CD14-positive monocyte (primary cell): Measurements from ENCODE around the gene GTF2I. TPM values are rescaled to one million over a fixed set of nuclear protein-coding genes. Genes with fewer than 3 reads are reported as not detected.

Experiments
- DNase-seq, 3 donors: peaks; one replicate each; pipeline ENCODE4 v3.0.0-alpha.2; 2011 to 2022
- H2AFZ ChIP-seq: 2 replicates; pipeline ENCODE4 v1.6.0; 2012; ENCODE audit warnings: mild to moderate bottlenecking, low read depth, low read length, inconsistent platforms; ENCODE audit not compliant: insufficient read depth, poor library complexity, severe bottlenecking
- H3K27ac ChIP-seq, 2 donors: 1 replicate in 1 of 2; 2 replicates in 1 of 2; pipeline ENCODE4 v1.5.1; 2012 to 2013; ENCODE audit warnings: low read length in 2 of 2, control low read depth in 1 of 2, inconsistent platforms in 1 of 2, low read depth in 1 of 2, mild to moderate bottlenecking in 1 of 2
- H3K27me3 ChIP-seq, 2 donors: one replicate each; pipeline versions ENCODE4 v1.6.0 to v1.6.1; 2011 to 2013; ENCODE audit warnings: low read length in 2 of 2; ENCODE audit not compliant: control insufficient read depth in 2 of 2, insufficient read depth in 2 of 2
- H3K36me3 ChIP-seq, 2 donors: replicated peaks in 1 of 2; 1 replicate in 1 of 2; 2 replicates in 1 of 2; pipeline versions ENCODE4 v1.5.1 to v1.6.1; 2012 to 2013; ENCODE audit warnings: low read length in 2 of 2, control low read depth in 1 of 2, inconsistent platforms in 1 of 2, mild to moderate bottlenecking in 1 of 2; ENCODE audit not compliant: insufficient read depth in 2 of 2, control insufficient read depth in 1 of 2
- H3K4me1 ChIP-seq, 2 donors: 1 replicate in 1 of 2; 2 replicates in 1 of 2; pipeline versions ENCODE4 v1.5.1 to v1.6.1; 2012 to 2013; ENCODE audit warnings: low read length in 2 of 2, control low read depth in 1 of 2, inconsistent platforms in 1 of 2, mild to moderate bottlenecking in 1 of 2, moderate library complexity in 1 of 2; ENCODE audit not compliant: insufficient read depth in 2 of 2, control insufficient read depth in 1 of 2
- H3K4me2 ChIP-seq: replicated peaks from 2 replicates; pipeline ENCODE3; 2012; ENCODE audit warnings: low read length, moderate library complexity, mild to moderate bottlenecking; ENCODE audit not compliant: poor library complexity, severe bottlenecking; ENCODE audit errors: extremely low read depth
- H3K4me3 ChIP-seq, 3 experiments: fragments of 200-600 bp in 1 of 3; sonication (generic) in 1 of 3; replicated peaks in 1 of 3; 1 replicate in 2 of 3; 2 replicates in 1 of 3; pipeline ENCODE4 v1.5.1; 2011 to 2013; ENCODE audit warnings: low read length in 3 of 3, mild to moderate bottlenecking in 3 of 3, control low read depth in 2 of 3, low read depth in 2 of 3, inconsistent platforms in 1 of 3, moderate library complexity in 1 of 3
- H3K79me2 ChIP-seq: 2 replicates; pipeline ENCODE4 v1.6.0; 2012; ENCODE audit warnings: mild to moderate bottlenecking, control low read depth, inconsistent platforms, low read length, moderate library complexity; ENCODE audit not compliant: insufficient read depth
- H3K9ac ChIP-seq: 2 replicates; pipeline ENCODE4 v1.6.0; 2017; ENCODE audit warnings: low read length, mild to moderate bottlenecking; ENCODE audit not compliant: insufficient read depth, poor library complexity, severe bottlenecking
- H3K9me3 ChIP-seq, 2 donors: replicated peaks in 1 of 2; 1 replicate in 1 of 2; 2 replicates in 1 of 2; pipeline versions ENCODE4 v1.5.1 to v1.6.1; 2012 to 2013; ENCODE audit warnings: low read length in 2 of 2, control low read depth in 1 of 2; ENCODE audit not compliant: control insufficient read depth in 1 of 2, insufficient read depth in 1 of 2
- H4K20me1 ChIP-seq: 2 replicates; pipeline ENCODE4 v1.6.0; 2012; ENCODE audit warnings: mild to moderate bottlenecking, low read length, control low read depth, moderate library complexity; ENCODE audit not compliant: insufficient read depth
- H3K27ac Mint-ChIP-seq, 7 donors: one replicate each; pipeline ENCODE4 v1.8.0; 2020; ENCODE audit warnings: mild to moderate bottlenecking in 7 of 7, mixed read lengths in 7 of 7, moderate library complexity in 6 of 7, inconsistent platforms in 2 of 7
- H3K27me3 Mint-ChIP-seq, 3 donors: one replicate each; pipeline ENCODE4 v1.8.0; 2021 to 2022; ENCODE audit warnings: low read depth in 3 of 3, mild to moderate bottlenecking in 3 of 3, mixed read lengths in 3 of 3, moderate library complexity in 3 of 3, inconsistent platforms in 1 of 3
- H3K36me3 Mint-ChIP-seq, 2 donors: one replicate each; pipeline ENCODE4 v1.8.0; 2020; ENCODE audit warnings: mixed read lengths in 2 of 2, inconsistent platforms in 1 of 2, mild to moderate bottlenecking in 1 of 2
- H3K4me1 Mint-ChIP-seq: one replicate; pipeline ENCODE4 v1.8.0; 2020; ENCODE audit warnings: mild to moderate bottlenecking, mixed read lengths
- H3K4me3 Mint-ChIP-seq, 2 donors: one replicate each; pipeline ENCODE4 v1.8.0; 2020; ENCODE audit warnings: mild to moderate bottlenecking in 2 of 2, mixed read lengths in 2 of 2, moderate library complexity in 1 of 2
- H3K9me3 Mint-ChIP-seq, 7 donors: one replicate each; pipeline ENCODE4 v1.8.0; 2020 to 2022; ENCODE audit warnings: mixed read lengths in 7 of 7, mild to moderate bottlenecking in 6 of 7, moderate library complexity in 6 of 7, inconsistent platforms in 2 of 7
- CTCF ChIP-seq: fragments of 200-600 bp; IDR thresholded peaks from one replicate; pipeline ENCODE4 v1.8.0; 2022; ENCODE audit warnings: antibody characterized with exemption, mild to moderate bottlenecking
- WGBS: methylation state at CpG from one replicate; pipeline ENCODE4 v1.1.5; 2013; ENCODE audit warnings: missing lambda C conversion rate; ENCODE audit not compliant: insufficient coverage; 5-methylcytosine and 5-hydroxymethylcytosine counted together
- intact Hi-C, 2 donors: fragments of 100-400 bp; cut with micrococcal nuclease; formaldehyde crosslinking; loops; one replicate each; pipeline versions ENCODE4 v1.15.0 to v1.15.1; 2023
- polyA plus RNA-seq, 3 donors: library from polyadenylated mRNA; depleted of rRNA in 1 of 3; unstranded in 2 of 3; stranded (reverse) in 1 of 3; fragments of 300-500 nt in 2 of 3; fragments of >200 nt in 1 of 3; fragmentation: Illumina TruSeq in 2 of 3; gene quantifications; 1 replicate in 2 of 3; 2 replicates in 1 of 3; pipeline ENCODE4 v1.2.3, GENCODE V29; 2012 to 2021

Gene GTF2I
- polyA plus RNA-seq, 3 donors: 20.9 to 87.8 (median 28.2) TPM

DNA sequence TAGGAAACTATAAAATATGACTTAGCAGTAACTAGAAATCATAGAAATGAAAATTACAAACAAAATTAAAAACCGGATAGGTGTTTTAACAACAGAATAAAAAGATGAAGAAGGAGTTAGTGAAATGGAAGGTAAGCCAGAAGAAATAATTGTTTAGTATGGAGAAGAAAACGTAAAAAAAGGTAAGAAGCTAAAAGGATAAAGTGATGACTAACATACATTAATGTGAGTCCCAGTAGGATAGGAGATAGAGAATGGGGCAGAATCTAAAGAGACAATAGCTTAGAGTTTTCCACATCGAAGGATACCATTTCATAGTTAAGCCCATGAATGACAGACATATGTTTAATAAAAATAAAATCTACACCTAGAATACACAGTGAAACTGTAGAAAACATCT is 25.3 kb downstream of the GTF2I start:
- Histone ChIP-seq H3K36me3 (peaks cover 4 to 19% of the 10 kb centered on the region in 2 donors), H3K4me2 (no peak overlapping the region), H3K4me1 (no peaks in the 10 kb centered on the region), H3K9ac (no peak overlapping the region), H2AFZ (no peak overlapping the region), H3K9me3 (no peaks in the 10 kb centered on the region), H3K27ac (no peak overlapping the region), H4K20me1 (peaks cover 94% of the 10 kb centered on the region), H3K27me3 (no peaks in the 10 kb centered on the region), H3K4me3 (no peak overlapping the region), H3K79me2 (peaks cover 98% of the 10 kb centered on the region)
- Mint-ChIP-seq H3K9me3 (no peaks in the 10 kb centered on the region), H3K4me1 (no peaks in the 10 kb centered on the region), H3K27me3 (peaks cover 0 to 2% (median 0%) of the 10 kb centered on the region in 3 donors), H3K27ac (peak overlapping the region in 1 of 7 donors; percentile 45), H3K36me3 (peaks cover 9 to 26% of the 10 kb centered on the region in 2 donors), H3K4me3 (no peak overlapping the region)
- DNase-seq: no peak
- TF ChIP-seq CTCF: no peak
- intact Hi-C loops: no loop called here
- WGBS: no CpG with 5 or more reads among the region's 3 CpGs

DNA sequence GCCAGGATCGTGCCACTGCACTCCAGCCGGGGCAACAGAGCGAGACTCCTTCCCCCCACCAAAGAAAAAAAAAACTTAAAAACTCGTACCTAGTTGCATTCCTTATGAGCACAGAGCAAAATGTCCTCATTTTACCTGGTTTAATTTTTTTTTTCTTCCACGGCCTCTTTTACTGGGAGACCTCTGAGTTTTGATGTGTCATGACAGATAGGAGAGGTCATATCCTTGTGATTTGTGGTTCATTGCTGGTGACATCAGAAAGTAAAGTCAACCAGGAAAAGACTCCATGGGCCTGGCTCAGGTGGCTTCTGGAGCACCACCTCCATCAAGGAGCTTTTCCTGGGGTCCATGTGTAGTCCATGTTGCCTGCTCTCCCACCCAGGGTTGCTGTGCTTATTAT is 26.3 kb downstream of the GTF2I start:
- no peaks in the 10 kb centered on the region for H3K9me3 Mint-ChIP-seq
- intact Hi-C loops: no loop called here
- H3K36me3 Mint-ChIP-seq: peaks cover 11 to 20% of the 10 kb centered on the region in 2 donors
- Histone ChIP-seq H3K4me3 (no peak overlapping the region), H3K9ac (no peak overlapping the region), H3K9me3 (no peaks in the 10 kb centered on the region), H3K4me1 (no peaks in the 10 kb centered on the region), H4K20me1 (peaks cover 96% of the 10 kb centered on the region), H3K4me2 (no peak overlapping the region), H2AFZ (no peak overlapping the region), H3K36me3 (peaks cover 2 to 13% of the 10 kb centered on the region in 2 donors), H3K27ac (no peak overlapping the region), H3K79me2 (peaks cover 98% of the 10 kb centered on the region), H3K27me3 (no peaks in the 10 kb centered on the region)
- 88% methylated on average over 3 of the region's 5 CpGs for WGBS
- H3K27ac Mint-ChIP-seq: peak overlapping the region in 2 of 7 donors; percentile 30 to 66
- no peak for DNase-seq
- no peak overlapping the region for H3K4me3 Mint-ChIP-seq
- no peak for TF ChIP-seq CTCF
- H3K27me3 Mint-ChIP-seq: peaks cover 0 to 2% (median 0%) of the 10 kb centered on the region in 3 donors
- no peaks in the 10 kb centered on the region for H3K4me1 Mint-ChIP-seq
